Trophoblast cell (in vitro differentiated cells and primary cell): ENCODE results near the gene XPO6.

Experiments
- DNase-seq, 2 donors: peaks; one replicate each; pipeline ENCODE4 v3.0.0-alpha.2; 2016
- H2AFZ ChIP-seq: 2 replicates; pipeline ENCODE4 v1.6.1; 2013; ENCODE audit warnings: low read length, moderate library complexity, mild to moderate bottlenecking; ENCODE audit not compliant: insufficient read depth, poor library complexity
- H2AK5ac ChIP-seq: 2 replicates; pipeline ENCODE4 v1.6.1; 2013; ENCODE audit warnings: mild to moderate bottlenecking, low read length
- H2BK120ac ChIP-seq: 2 replicates; pipeline ENCODE4 v1.6.1; 2013; ENCODE audit warnings: low read length, mild to moderate bottlenecking, moderate library complexity; ENCODE audit not compliant: insufficient read depth, poor library complexity
- H2BK12ac ChIP-seq: 2 replicates; pipeline ENCODE4 v1.6.1; 2013; ENCODE audit warnings: mild to moderate bottlenecking, low read length, moderate library complexity
- H2BK5ac ChIP-seq: 2 replicates; pipeline ENCODE4 v1.6.1; 2013; ENCODE audit warnings: low read length, low read depth, moderate library complexity, mild to moderate bottlenecking; ENCODE audit not compliant: poor library complexity
- H3K14ac ChIP-seq: 2 replicates; pipeline ENCODE4 v1.6.1; 2013; ENCODE audit warnings: mild to moderate bottlenecking, low read length
- H3K18ac ChIP-seq: 2 replicates; pipeline ENCODE4 v1.6.1; 2013; ENCODE audit warnings: mild to moderate bottlenecking, low read length
- H3K23ac ChIP-seq: 2 replicates; pipeline ENCODE4 v1.6.1; 2013; ENCODE audit warnings: low read length
- H3K27ac ChIP-seq: 2 replicates; pipeline ENCODE4 v1.5.1; 2013; ENCODE audit warnings: low read depth, mild to moderate bottlenecking, inconsistent platforms, low read length, moderate library complexity
- H3K27me3 ChIP-seq: 2 replicates; pipeline ENCODE4 v1.6.1; 2013; ENCODE audit warnings: inconsistent platforms, mild to moderate bottlenecking, low read length, moderate library complexity; ENCODE audit not compliant: insufficient read depth
- H3K36me3 ChIP-seq, 2 experiments: 1 replicate in 1 of 2; 2 replicates in 1 of 2; pipeline ENCODE4 v1.6.1; 2013; ENCODE audit warnings: low read length in 2 of 2, mild to moderate bottlenecking in 2 of 2, moderate library complexity in 1 of 2; ENCODE audit not compliant: insufficient read depth in 2 of 2, control insufficient read depth in 1 of 2
- H3K4ac ChIP-seq: 2 replicates; pipeline ENCODE4 v1.6.1; 2013; ENCODE audit warnings: low read depth, mild to moderate bottlenecking, low read length, moderate library complexity
- H3K4me1 ChIP-seq, 2 experiments: 1 replicate in 1 of 2; 2 replicates in 1 of 2; pipeline ENCODE4 v1.6.1; 2013; ENCODE audit warnings: low read length in 2 of 2, mild to moderate bottlenecking in 2 of 2, moderate library complexity in 1 of 2; ENCODE audit not compliant: insufficient read depth in 2 of 2, control insufficient read depth in 1 of 2
- H3K4me2 ChIP-seq: 2 replicates; pipeline ENCODE4 v1.6.1; 2013; ENCODE audit warnings: inconsistent platforms, mild to moderate bottlenecking, low read length, moderate library complexity
- H3K4me3 ChIP-seq: 2 replicates; pipeline ENCODE4 v1.5.1; 2013; ENCODE audit warnings: mild to moderate bottlenecking, low read depth, low read length, inconsistent platforms
- H3K79me1 ChIP-seq: one replicate; pipeline ENCODE4 v1.6.1; 2013; ENCODE audit warnings: low read length
- H3K79me2 ChIP-seq: 2 replicates; pipeline ENCODE4 v1.6.1; 2013; ENCODE audit warnings: low read length, mild to moderate bottlenecking; ENCODE audit not compliant: control insufficient read depth, insufficient read depth, poor library complexity
- H3K9ac ChIP-seq: 2 replicates; pipeline ENCODE4 v1.6.1; 2013; ENCODE audit warnings: mild to moderate bottlenecking, low read length
- H3K9me3 ChIP-seq: 2 replicates; pipeline ENCODE4 v1.6.1; 2013; ENCODE audit warnings: low read depth, mild to moderate bottlenecking, control low read depth, inconsistent platforms, low read length; ENCODE audit not compliant: insufficient read depth
- H4K12ac ChIP-seq: 2 replicates; pipeline ENCODE4 v1.6.1; 2013; ENCODE audit warnings: low read depth, mild to moderate bottlenecking, low read length, moderate library complexity
- H4K8ac ChIP-seq: 2 replicates; pipeline ENCODE4 v1.6.1; 2013; ENCODE audit warnings: low read depth, mild to moderate bottlenecking, low read length, moderate library complexity
- H4K91ac ChIP-seq: one replicate; pipeline ENCODE4 v1.6.1; 2013; ENCODE audit warnings: low read depth, mild to moderate bottlenecking, low read length, moderate library complexity
- WGBS: extraction: QIAGEN DNeasy Blood & Tissue Kit; methylation state at CpG from one replicate; pipeline ENCODE4 v1.1.7; 2013; ENCODE audit warnings: missing lambda C conversion rate; ENCODE audit not compliant: insufficient read length, insufficient coverage; ENCODE audit errors: extremely low coverage; 5-methylcytosine and 5-hydroxymethylcytosine counted together

The XPO6 gene

GRCh38 chr16:28185696-28186095 is 26.1 kb downstream of the XPO6 start:
- no peak overlapping the region for H2AK5ac ChIP-seq

GRCh38 chr16:28184625-28185024 is 27.1 kb downstream of the XPO6 start:
- peaks cover 1% of the 10 kb centered on the region for H3K79me2 ChIP-seq
- no peak overlapping the region for H3K4ac ChIP-seq
- no peaks in the 10 kb centered on the region for H3K27me3 ChIP-seq
- no peak overlapping the region for H3K18ac ChIP-seq
- H3K14ac ChIP-seq: no peak overlapping the region
- no peak overlapping the region for H3K23ac ChIP-seq
- no peak overlapping the region for H4K8ac ChIP-seq
- no peak overlapping the region for H4K91ac ChIP-seq
- H2AFZ ChIP-seq: no peak overlapping the region
- H3K36me3 ChIP-seq: no peaks in the 10 kb centered on the region
- no peak overlapping the region for H2BK12ac ChIP-seq
- H4K12ac ChIP-seq: no peak overlapping the region
- H2BK120ac ChIP-seq: no peak overlapping the region
- H3K4me1 ChIP-seq: peaks cover 7 to 13% of the 10 kb centered on the region in 2 experiments
- no peaks in the 10 kb centered on the region for H3K79me1 ChIP-seq
- H3K9me3 ChIP-seq: no peaks in the 10 kb centered on the region
- H3K4me2 ChIP-seq: no peak overlapping the region
- no peak overlapping the region for H2AK5ac ChIP-seq
- DNase-seq: no peak
- H3K4me3 ChIP-seq: no peak overlapping the region
- H2BK5ac ChIP-seq: no peak overlapping the region
- no CpG with 5 or more reads among the region's 2 CpGs for WGBS
- no peak overlapping the region for H3K9ac ChIP-seq
- no peak overlapping the region for H3K27ac ChIP-seq

More at GRCh38 chr16:28185696-28186095, 26.1 kb downstream of the XPO6 start:
- Histone ChIP-seq H2BK12ac (no peak overlapping the region), H3K4ac (peak overlapping the region; percentile 27), H4K12ac (no peak overlapping the region), H2BK120ac (no peak overlapping the region), H3K9ac (no peak overlapping the region), H3K18ac (no peak overlapping the region), H3K4me2 (no peak overlapping the region), H3K27ac (no peak overlapping the region), H3K9me3 (no peaks in the 10 kb centered on the region), H3K4me1 (peaks cover 7 to 13% of the 10 kb centered on the region in 2 experiments), H4K91ac (no peak overlapping the region), H2AFZ (no peak overlapping the region), H3K14ac (no peak overlapping the region), H3K79me2 (peaks cover 1% of the 10 kb centered on the region), H3K23ac (no peak overlapping the region), H3K4me3 (no peak overlapping the region), H2BK5ac (no peak overlapping the region), H3K27me3 (no peaks in the 10 kb centered on the region), H4K8ac (no peak overlapping the region), H3K36me3 (no peaks in the 10 kb centered on the region), H3K79me1 (no peaks in the 10 kb centered on the region)
- DNase-seq: no peak
- WGBS: no CpG with 5 or more reads among the region's 1 CpG

GRCh38 chr16:28183930-28184329 is 27.8 kb downstream of the XPO6 start:
- Histone ChIP-seq H3K4me1 (peaks cover 7 to 16% of the 10 kb centered on the region in 2 experiments), H3K27ac (no peak overlapping the region), H4K12ac (no peak overlapping the region), H3K4me3 (no peak overlapping the region), H3K4me2 (no peak overlapping the region), H4K91ac (no peak overlapping the region), H3K18ac (no peak overlapping the region), H3K36me3 (no peaks in the 10 kb centered on the region), H3K4ac (no peak overlapping the region), H3K14ac (no peak overlapping the region), H3K23ac (no peak overlapping the region), H2AK5ac (no peak overlapping the region), H2BK12ac (no peak overlapping the region), H3K9ac (no peak overlapping the region), H2AFZ (no peak overlapping the region), H4K8ac (no peak overlapping the region), H3K79me2 (peaks cover 1% of the 10 kb centered on the region), H2BK120ac (no peak overlapping the region), H2BK5ac (no peak overlapping the region), H3K79me1 (no peaks in the 10 kb centered on the region), H3K27me3 (no peaks in the 10 kb centered on the region), H3K9me3 (no peaks in the 10 kb centered on the region)
- WGBS: no CpG with 5 or more reads among the region's 4 CpGs
- DNase-seq: no peak

- Histone ChIP-seq H4K12ac (no peak overlapping the region), H2BK12ac (no peak overlapping the region), H2AFZ (no peak overlapping the region), H3K79me2 (peaks cover 1% of the 10 kb centered on the region), H3K23ac (no peak overlapping the region), H3K18ac (no peak overlapping the region), H3K4me1 (peaks cover 7 to 16% of the 10 kb centered on the region in 2 experiments), H4K8ac (no peak overlapping the region), H2AK5ac (no peak overlapping the region), H3K9ac (no peak overlapping the region), H2BK120ac (no peak overlapping the region), H3K27me3 (no peaks in the 10 kb centered on the region), H3K9me3 (no peaks in the 10 kb centered on the region), H3K36me3 (no peaks in the 10 kb centered on the region), H3K4me3 (no peak overlapping the region), H3K14ac (no peak overlapping the region), H3K4me2 (no peak overlapping the region), H3K79me1 (no peaks in the 10 kb centered on the region), H4K91ac (no peak overlapping the region), H3K27ac (no peak overlapping the region), H2BK5ac (no peak overlapping the region), H3K4ac (no peak overlapping the region)
- DNase-seq: no peak
- WGBS: no CpG with 5 or more reads among the region's 3 CpGs
These were observed 28.3 kb downstream of the XPO6 start for GRCh38 chr16:28183484-28183883.
